ENCODE measurements around the gene PTCSC3. TPM values are rescaled to one million over a fixed set of nuclear protein-coding genes. Genes with fewer than 3 reads are reported as not detected.

PTCSC3 gene
- total RNA-seq, 2 experiments from 2014 or later, result not detected

Other genes with a start within 250 kb of the PTCSC3 start
- gene MBIP, start 143.9 kb upstream of the PTCSC3 start, total RNA-seq, result 10 to 100 TPM; 30.1 to 33.1 TPM